Kidney epithelial cell (primary cell): ENCODE measurements around the gene KIF1A. TPM values are rescaled to one million over a fixed set of nuclear protein-coding genes. Genes with fewer than 3 reads are reported as not detected.

Experiments
- DNase-seq: peaks from one replicate; pipeline ENCODE4 v3.0.0-alpha.2; 2010; ENCODE audit warnings: low read depth
- H3K27me3 ChIP-seq: 2 replicates; pipeline ENCODE4 v1.6.0; 2011; ENCODE audit warnings: low read length; ENCODE audit not compliant: control insufficient read depth, insufficient read depth
- H3K36me3 ChIP-seq: 2 replicates; pipeline ENCODE4 v1.5.1; 2011; ENCODE audit warnings: low read length; ENCODE audit not compliant: control insufficient read depth, insufficient read depth
- H3K4me3 ChIP-seq: 2 replicates; pipeline ENCODE4 v1.5.1; 2011; ENCODE audit warnings: low read depth, mild to moderate bottlenecking, control low read depth, low read length
- total RNA-seq: library from RNA; depleted of rRNA; stranded (reverse); fragments of >200 nt; gene quantifications from 2 replicates; pipeline ENCODE4 v1.2.3, GENCODE V29; 2015
- TF ChIP-seq, protein P1 (sequence below): IDR thresholded peaks from 2 replicates; pipeline ENCODE4 v1.5.1; 2011; ENCODE audit warnings: mild to moderate bottlenecking, moderate library complexity, low read length, control low read depth, inconsistent platforms; ENCODE audit not compliant: insufficient read depth, poor library complexity, severe bottlenecking

KIF1A gene
- total RNA-seq, 1 donor from 2014 or later = 178 TPM

- H3K27me3 ChIP-seq = peaks cover 20% of the 10 kb centered on the region
- TF ChIP-seq, protein P1, sequence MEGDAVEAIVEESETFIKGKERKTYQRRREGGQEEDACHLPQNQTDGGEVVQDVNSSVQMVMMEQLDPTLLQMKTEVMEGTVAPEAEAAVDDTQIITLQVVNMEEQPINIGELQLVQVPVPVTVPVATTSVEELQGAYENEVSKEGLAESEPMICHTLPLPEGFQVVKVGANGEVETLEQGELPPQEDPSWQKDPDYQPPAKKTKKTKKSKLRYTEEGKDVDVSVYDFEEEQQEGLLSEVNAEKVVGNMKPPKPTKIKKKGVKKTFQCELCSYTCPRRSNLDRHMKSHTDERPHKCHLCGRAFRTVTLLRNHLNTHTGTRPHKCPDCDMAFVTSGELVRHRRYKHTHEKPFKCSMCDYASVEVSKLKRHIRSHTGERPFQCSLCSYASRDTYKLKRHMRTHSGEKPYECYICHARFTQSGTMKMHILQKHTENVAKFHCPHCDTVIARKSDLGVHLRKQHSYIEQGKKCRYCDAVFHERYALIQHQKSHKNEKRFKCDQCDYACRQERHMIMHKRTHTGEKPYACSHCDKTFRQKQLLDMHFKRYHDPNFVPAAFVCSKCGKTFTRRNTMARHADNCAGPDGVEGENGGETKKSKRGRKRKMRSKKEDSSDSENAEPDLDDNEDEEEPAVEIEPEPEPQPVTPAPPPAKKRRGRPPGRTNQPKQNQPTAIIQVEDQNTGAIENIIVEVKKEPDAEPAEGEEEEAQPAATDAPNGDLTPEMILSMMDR = no peak
- no peaks in the 10 kb centered on the region for H3K36me3 ChIP-seq
- DNase-seq = no peak
- no peak overlapping the region for H3K4me3 ChIP-seq
Measured at GRCh38 chr2:240672701-240673190, 147.3 kb downstream of the KIF1A start.

GRCh38 chr2:240672076-240672700 lies 147.8 kb downstream of the KIF1A start:
- Histone ChIP-seq H3K27me3 (peaks cover 20% of the 10 kb centered on the region), H3K4me3 (no peak overlapping the region), H3K36me3 (no peaks in the 10 kb centered on the region)
- TF ChIP-seq, protein P1 = no peak
- no peak for DNase-seq

DNA sequence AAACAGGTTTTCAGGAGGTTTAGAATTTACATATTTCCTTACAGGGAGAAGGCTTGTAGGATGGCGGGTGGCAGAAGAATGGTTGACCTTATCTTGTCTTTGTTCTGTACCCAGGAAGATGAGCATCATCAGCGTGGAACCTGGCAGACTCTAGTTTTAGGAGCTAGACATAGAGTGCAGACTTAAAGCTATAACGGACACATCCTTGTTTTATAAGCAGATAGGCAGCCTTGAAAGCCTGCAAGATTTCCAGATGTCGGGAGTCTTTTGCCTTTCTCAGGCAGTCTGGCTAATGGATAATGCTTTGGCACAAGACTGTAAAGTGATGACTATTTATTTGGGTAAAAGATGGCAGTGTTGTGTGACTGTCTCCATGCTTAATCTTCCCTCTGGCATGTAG lies 149.1 kb downstream of the KIF1A start:
- no peaks in the 10 kb centered on the region for H3K36me3 ChIP-seq
- no peak overlapping the region for H3K4me3 ChIP-seq
- TF ChIP-seq, protein P1 = no peak
- DNase-seq = no peak
- H3K27me3 ChIP-seq = peaks cover 20% of the 10 kb centered on the region

- TF ChIP-seq, protein P1 = no peak
- DNase-seq = no peak
- H3K27me3 ChIP-seq = peaks cover 20% of the 10 kb centered on the region
- H3K4me3 ChIP-seq = no peak overlapping the region
- no peaks in the 10 kb centered on the region for H3K36me3 ChIP-seq
Measured at GRCh38 chr2:240670402-240670801, 149.6 kb downstream of the KIF1A start.

DNA sequence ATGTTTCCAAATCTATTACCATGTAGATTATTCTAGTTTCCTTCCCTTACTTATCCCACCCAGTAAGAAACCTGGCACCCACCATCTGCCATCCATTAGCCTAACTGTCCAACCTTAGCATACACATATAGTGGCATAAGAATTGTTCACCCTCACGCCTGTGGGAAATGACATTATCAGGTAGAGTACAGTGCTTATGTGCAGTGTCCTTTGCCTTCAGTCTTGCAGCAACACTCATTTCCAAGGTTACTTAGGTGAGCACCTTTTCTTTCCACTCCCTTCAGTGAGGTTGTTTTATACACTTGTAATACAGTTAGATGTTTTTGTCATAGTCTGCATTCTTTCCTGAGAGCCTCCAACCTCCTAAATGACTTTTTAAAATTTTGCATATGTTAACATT lies 155.4 kb downstream of the KIF1A start:
- H3K27me3 ChIP-seq = peaks cover 5% of the 10 kb centered on the region
- no peak for DNase-seq
- H3K36me3 ChIP-seq = no peaks in the 10 kb centered on the region
- TF ChIP-seq, protein P1 = no peak
- H3K4me3 ChIP-seq = no peak overlapping the region

Other genes starting within 250 kb of the KIF1A start
- 31.5 and 39.2 TPM in 2 replicates for gene CAPN10, start 233.5 kb downstream of the KIF1A start, total RNA-seq
- gene GPR35, start 194.7 kb downstream of the KIF1A start, total RNA-seq = 0.62 and 1.3 TPM in 2 replicates
- gene AQP12B, start 137.3 kb downstream of the KIF1A start, total RNA-seq = not detected in 2 replicates
- not detected in 2 replicates for gene AQP12A, start 128.4 kb downstream of the KIF1A start, total RNA-seq
- 0.25 TPM in 1 of 2 replicates, not detected in the other for gene AGXT, start 48.6 kb upstream of the KIF1A start, total RNA-seq
- 2.1 and 2.5 TPM in 2 replicates for gene MAB21L4, start 75.9 kb upstream of the KIF1A start, total RNA-seq
- not detected in 2 replicates for gene CROCC2, start 86.1 kb upstream of the KIF1A start, total RNA-seq
- 2.2 and 5.1 TPM in 2 replicates for gene SNED1, start 178.4 kb upstream of the KIF1A start, total RNA-seq